GM21423 (cell line): ENCODE measurements around the gene TMEM123.

ENCODE experiments used
- ATAC-seq: cut with Tn5 transposase; IDR thresholded peaks from one replicate; pipeline ENCODE4 v1.9.1; 2021; ENCODE audit warnings: mild to moderate bottlenecking, moderate library complexity; ENCODE audit not compliant: unreplicated experiment

TMEM123 gene

GRCh38 chr11:102473543-102473942 is 21.0 kb upstream of the TMEM123 start:
- no peak for ATAC-seq

GRCh38 chr11:102472127-102472526 is 19.6 kb upstream of the TMEM123 start:
- ATAC-seq, result no peak

DNA sequence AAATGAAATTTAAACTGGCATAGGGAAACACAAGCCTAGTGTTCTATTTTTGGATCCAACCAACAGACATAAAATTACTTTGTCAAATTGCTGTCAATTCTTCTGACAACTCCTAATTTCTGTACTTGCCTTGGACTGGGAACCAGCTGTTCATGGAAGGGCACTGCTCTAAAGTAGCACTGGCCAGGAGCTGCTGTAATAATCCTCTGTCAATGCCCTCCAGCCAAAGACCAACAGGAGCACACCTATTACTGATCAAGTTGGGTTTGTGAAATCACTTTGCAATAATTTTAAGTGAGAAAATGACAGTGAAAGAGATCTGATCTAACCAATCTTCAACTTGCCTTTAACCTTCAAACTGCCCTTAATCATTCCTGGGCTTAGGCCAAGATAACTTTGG is 18.9 kb upstream of the TMEM123 start:
- no peak for ATAC-seq

DNA sequence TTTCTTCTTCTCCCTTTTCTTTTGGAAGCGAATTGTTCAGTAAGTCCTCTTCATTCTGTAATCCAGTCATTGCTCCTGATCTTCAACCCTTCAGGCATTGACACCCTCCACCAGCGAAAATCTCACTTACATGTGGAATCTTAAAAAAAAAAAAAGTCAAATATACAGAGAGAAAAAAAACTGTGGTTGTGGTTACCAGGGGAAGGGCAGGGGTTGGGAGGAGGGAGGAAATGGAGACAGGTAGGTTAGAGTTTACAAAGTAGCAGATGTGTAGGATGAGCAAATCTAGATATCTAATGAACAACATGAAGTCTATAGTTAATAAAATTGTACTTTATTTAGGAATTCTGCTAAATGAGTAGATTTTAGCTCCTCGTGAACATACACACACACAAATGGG is 17.7 kb upstream of the TMEM123 start:
- ATAC-seq, result no peak

DNA sequence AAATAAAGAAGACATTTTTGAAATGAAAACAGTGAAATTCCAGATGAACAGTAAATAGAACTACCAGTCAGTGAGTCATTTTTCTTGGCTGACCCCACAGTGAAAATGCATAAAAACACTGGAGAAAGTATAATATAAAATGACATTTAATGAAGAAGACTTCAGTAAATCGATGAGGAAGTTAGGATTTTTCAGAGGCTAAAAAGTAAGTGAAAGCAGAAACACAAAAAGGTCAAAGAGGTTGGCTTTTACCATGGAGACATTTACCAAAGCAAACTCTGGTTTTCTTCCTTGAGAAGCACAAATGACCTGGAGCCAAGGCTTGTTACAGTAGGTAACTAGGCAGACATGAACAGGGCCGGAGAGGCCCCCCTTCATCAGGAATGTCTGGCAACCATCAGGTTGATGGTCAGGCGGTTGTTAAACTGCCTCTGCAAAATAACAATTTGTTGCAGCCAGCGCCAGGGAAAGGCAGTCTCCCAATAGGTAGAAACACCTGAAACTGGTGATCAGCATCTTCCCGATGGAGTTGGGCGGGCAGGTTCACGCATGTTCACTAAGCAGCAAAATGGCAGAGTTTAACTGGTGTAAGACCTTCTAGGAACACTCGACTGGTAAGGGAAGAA is 16.7 kb upstream of the TMEM123 start:
- ATAC-seq, result no peak

GRCh38 chr11:102468616-102469195 is 16.1 kb upstream of the TMEM123 start:
- no peak for ATAC-seq

DNA sequence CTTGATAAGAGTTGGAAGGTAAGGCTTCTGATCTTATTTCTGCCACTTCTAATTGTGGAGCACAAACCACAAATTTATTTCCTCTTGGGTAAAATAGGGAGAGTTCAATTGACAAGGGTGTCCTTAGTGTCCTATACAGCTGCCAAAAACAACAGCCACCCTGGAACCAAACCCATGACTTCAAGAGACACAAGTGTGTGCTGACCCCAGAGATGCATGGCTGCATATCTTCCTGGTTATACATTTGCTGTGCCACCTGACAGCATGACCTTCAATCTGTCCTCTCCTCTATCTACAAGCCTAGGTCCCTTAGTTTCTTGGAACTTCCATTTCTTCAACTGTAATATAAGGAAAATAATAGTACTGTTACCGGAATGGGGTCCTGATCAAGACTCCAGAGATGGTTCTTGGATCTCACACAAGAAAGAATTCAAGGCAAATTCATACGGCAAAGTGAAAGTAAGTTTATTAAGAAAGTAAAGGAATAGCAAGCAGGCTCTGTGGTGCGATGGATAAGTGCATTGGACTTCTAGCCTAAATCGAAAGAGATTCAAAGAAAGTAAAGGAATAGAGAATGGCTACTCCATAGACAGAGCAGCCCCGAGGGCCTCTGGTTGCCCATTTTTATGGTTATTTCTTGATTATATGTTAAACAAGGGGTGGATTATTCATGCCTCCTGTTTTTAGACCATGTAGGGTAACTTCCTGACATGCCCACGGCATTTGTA is 15.5 kb upstream of the TMEM123 start:
- no peak for ATAC-seq

DNA sequence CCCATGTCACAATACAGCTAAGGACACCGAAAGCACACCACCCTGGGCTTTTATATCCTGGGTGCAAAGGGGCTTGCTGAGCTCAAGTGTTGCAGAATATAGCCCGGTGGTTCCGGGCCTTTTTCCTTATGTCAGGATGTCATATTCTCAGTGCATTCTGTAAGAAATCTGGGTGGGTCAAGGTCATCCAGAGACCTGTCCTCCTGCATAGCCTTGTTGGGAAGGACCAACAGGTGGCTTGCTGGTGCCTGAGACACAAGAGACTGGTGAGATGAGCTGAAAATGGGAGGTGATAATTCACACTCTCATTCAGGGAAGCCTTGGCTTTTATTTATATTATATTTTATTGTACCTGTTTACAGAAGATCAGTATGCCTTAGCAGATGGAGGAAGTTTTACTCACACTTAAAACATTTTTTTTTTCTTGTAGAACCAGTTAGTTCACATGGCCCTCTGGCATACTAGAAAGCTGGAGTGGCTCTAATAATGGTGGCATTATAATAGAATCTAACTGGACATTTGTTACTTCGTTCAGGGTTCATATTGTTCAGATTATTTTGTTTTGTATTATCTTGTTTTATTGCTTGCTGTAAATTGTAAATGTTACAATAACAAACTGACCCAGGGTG is 14.6 kb upstream of the TMEM123 start:
- no peak for ATAC-seq

- ATAC-seq, result no peak
These were observed 13.1 kb upstream of the TMEM123 start for GRCh38 chr11:102465696-102466095.

DNA sequence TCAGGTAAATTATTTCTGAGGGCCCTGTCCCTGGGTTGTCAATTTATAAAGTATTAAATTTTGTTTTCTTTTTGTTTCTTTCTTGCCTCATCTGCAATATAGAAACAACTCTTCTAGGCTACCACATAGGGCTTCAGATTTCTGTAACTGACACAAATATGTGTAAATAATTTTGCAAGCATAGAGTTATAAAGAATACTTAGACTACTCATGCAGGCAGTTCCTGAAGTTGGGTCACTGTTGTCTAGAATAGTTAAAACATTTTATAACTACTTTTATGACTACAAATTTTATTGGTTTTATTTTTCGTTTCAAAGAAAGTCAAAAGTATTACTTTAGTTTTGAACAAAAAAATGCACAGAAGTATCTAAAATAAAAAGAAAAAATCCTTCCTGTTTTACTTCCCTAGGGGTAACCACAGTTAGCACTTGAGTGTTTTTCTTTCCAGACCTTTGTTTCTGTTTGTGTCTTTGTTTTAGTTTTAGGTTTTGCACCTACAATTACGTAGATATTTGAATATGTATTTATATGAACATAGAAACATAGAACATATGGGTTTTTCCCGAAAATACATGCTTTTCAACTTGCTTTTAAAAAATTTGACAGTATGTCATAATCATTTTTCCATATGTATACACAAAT is 12.4 kb upstream of the TMEM123 start:
- no peak for ATAC-seq

GRCh38 chr11:102464037-102464436 is 11.5 kb upstream of the TMEM123 start:
- ATAC-seq, result no peak

DNA sequence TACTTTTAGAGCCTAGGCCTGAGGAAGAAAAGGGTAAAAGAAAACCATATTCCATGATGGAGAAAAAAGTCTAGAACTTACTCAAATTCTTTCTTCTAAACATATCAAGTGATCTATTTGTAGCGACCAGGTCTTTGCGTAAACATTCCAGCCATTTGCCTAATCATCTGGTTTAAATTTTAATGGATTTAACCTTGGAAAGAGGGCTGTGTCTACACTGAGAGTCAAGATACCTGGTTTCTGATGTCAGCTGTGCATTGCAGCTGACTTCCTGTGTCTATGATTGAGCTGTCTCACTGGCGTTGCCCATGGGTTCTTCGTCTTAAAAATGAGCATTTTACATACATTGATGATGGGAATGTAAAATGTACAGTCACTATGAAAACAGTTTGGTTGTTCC is 10.0 kb upstream of the TMEM123 start:
- ATAC-seq, result no peak

DNA sequence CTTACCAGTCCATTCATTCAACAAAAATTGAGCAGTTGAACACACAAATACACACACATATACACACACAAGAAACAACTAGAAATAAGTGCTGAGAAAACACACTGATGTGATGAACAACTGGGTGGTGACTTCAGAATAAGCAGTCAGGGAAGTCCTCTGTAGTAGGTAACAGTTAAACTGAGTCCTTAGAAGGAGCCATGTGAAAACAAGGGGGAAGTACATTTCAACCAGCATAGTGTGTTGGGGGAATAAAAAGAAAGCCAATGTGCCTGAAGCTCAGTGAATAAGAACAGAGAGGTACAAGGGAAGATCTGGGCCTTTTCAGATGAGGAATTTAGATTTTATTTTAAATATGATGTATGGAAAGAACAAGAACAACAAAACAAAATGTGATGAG is 6.8 kb upstream of the TMEM123 start:
- no peak for ATAC-seq

DNA sequence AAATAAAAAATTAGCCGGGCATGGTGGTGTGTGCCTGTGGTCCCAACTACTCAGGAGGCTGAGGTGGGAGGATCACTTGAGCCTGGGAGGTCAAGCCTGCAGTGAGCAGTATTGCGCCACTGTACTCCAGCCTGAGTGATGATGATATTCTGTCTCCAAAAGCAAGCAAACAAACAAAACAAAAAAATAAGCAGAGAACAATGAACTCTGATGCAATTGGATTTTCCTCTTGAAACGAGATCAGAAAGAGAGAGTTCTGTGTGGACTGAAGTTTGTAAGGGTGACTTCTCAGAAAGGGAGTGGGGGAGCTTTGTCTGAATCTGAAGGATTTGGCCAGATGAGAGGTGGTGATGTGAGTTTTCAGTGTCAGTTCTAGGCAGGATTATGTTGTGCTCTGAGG is 6.0 kb upstream of the TMEM123 start:
- no peak for ATAC-seq

GRCh38 chr11:102457865-102458264 is 5.3 kb upstream of the TMEM123 start:
- no peak for ATAC-seq

DNA sequence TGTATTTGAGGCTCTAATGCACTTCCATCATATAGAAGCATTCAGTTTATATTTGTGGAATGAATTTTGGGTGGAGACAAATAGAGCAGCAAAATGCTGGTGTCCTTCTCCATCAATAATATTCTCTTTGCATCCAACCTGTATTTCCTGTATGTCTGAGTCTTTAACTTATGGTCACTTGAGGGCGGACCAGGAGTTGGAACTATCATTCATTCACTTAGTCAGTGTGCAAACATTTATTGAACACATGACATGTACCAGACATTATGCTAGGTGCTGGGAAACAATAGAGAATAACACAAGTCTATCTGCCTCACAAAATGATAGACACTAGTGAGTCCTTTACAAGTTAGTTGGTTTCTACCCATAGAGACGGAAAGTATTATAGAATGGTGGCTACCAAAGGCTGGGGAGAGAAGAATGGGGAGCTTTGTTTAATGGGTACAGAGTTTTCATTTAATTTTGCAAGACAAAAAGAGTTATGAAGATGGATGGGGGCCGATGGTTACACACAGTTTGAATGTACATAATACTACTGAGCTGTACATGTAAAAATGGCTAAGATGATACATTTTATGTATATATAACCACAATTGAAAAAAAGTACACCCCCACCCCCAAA is 4.6 kb upstream of the TMEM123 start:
- ATAC-seq, result no peak

DNA sequence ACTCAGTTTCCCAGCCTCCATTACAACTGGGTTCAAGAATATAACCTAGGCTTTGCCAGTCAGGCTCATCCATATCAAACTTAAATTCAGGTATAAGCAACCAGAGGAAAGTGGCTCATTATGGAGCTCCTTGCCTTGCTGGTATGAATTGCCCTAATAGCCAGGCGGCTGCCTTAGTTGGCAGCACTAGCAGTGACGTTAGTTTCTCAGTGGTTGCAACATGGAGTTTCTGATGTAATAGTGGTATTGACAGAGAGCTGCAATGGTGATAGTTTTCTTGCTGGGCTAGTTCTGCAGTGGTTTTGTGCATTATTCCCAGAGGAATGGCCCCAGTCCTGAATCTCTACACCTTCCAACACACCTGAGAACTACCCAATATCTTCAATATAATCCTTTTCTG is 3.8 kb upstream of the TMEM123 start:
- ATAC-seq, result no peak

DNA sequence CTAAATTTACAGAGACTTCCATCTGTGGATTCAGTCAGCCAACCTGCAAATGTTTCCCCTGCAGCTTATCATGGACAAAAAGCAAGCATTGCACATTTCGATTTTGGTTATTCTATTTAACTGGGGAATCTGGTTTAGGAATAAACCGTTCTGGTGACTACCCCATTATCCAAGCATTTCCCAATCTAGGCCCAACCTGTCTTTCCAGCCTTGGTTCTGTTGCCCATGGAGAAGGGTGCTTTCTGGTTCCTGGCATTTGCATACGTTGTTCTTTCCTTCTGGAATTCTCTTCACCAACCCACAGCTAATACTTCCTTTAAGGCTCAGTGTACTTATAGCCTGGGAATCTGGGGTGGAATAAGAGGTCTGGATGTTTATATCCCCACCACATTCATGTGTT is 1.4 kb upstream of the TMEM123 start:
- no peak for ATAC-seq

GRCh38 chr11:102453302-102453695 is 734 bp upstream of the TMEM123 start:
- ATAC-seq, result no peak

DNA sequence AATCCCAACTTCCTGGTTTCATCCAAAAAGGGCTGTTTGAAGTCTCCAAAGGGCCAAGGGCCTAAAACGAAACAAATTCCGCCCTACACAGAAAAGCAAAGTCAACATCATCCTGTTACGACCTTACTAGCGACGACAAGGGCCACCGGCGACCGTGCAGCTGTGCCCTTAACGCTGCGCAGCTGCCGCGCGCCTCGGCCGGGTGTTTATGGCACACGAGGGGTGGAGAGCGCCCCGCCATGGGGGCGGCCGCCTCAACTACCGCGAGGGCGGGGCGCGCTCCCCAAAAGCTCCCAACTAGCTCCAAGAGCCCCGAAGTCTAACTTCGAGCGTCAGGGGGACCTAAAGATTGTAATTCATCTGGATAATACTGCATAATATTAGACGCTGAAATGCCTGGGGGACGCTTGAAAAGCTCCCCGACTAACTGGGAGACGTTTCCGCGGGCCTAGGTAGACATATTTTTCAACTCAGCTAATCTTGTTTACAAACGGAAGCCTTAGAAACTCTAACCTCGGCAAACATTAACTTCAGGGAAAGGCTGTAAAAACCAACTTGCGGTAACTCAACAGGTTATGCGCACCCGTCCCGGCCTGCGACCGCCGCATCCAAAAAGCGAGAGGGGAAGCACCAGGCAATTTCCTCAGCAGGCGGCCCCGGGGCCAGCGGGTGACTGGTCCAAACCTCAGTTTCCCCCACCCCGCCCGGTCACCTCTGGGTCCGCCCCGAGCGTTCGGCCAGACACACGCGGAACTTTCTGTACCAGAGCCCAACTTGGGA is 694 bp downstream of the TMEM123 start:
- peak; percentile 58 for ATAC-seq
